Anterior cingulate cortex (tissue), 58 donors: ENCODE measurements around the gene MADCAM1.

Experiments used
- DNase-seq, 58 donors: peaks; one replicate each; lab custom pipeline; 2025; lab: John Stamatoyannopoulos, UW

The MADCAM1 gene

DNA sequence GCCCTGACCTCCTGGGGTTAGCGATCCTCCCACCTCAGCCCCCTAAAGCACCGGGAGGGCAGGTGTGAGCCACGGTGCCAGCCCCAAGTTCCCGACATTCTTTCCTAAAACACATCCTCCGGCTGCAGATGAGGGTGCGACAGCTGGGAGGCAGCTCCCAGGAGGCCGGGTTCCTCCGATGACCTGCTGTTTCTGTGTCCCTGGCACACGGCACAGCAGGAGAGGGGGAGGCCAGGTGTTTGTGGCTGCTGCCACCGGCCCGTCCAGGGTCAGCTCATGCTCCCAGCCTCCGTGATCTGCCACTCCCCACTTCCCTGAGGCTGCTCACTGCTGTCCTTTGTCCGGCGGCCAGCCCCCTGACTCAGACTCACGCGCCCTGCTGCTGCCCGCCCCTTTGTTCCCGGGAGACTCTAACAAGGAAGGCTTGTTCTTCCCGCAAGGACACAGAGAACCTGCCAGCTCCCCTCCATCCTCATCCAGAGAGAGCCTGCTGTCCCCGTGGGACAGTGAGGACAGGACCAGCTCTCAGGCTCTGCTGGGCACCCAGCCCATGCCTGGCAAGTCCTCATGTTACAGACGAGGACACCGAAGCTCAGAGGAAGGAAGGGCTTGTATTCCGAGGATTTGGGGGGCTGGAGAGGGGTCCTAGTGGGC is 10.6 kb upstream of the MADCAM1 start:
- DNase-seq = peak; percentile 15 to 98 (median 88)

DNA sequence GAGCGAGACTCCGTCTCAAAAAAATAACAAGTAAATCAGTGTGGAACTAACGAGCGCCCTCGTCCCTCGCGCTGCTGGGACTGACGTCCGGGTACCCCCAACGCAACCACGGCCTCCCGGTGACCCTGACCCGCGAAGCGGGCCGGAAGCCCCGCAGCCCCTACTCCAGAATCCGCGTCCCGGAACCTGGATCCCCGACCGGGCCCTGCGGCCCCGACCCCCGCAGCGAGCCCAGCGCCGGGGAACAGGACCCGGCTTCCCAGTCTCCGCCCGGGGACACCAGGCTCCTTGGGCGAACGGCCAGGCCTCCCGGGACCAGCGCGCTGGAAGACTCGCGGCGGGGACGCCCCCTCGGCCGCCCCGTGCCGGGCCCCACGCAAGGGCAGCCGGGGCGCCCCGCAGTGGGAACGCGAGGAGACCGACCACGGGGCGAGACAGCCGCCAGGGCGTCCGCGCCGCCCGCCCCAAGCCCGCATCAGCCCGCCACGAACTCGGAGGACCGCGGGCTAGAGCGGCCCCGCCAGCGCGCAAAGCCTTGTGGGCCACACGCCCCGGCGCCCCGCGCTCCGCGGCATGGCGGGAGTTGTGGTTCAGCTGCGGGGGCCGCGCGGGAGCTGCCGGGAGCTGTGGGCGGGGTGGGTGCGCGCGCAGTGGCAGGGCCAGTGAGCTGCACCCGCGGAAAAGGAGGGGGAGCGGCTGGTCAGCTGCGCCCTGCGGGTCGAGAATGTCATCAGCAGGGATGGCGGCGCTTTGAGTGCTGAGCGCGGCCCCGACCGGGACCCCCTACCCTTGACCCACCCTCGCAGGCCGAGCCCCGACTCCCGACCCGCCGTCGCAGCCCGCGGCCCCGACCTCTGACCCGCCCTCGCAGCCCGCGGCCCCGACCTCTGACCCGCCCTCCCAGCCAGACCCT is 7.5 kb upstream of the MADCAM1 start:
- peak; percentile 36 to 97 (median 92) for DNase-seq

DNA sequence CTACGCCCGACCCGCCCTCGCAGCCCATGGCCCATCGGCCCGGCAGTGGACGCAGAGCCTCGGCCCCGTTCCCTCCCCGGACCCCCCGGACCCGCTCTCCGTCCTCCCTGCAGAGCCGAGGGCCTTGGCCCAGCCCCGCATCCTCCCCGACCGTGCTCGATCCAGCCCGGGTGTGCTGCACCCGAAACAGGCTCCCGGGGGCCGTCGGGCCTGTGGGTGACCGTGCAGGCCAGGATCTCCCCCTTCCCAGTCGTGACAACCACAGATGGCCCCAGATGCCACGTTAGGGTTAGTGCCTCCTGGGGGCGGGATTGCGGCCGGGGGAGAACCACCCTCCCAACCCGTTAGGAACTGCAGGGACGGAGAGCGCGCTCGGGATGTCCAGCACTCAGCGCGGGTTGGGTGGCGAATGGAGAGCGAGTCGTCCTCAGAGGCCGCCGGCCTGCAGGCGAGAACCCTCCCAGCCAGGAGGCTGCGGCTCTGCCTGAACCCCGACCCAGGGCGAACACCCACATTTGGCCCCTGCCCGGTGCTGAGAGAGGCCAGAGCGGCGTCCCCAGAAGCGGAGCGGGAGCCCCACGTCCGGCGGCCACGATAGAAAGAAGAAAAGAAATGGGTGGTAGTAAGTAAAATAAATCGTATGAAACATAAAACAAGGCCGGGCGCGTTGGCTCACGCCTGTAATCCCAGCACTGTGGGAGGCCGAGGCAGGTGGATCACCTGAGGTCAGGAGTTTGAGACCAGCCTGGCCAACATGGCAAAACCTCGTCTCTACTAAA is 6.7 kb upstream of the MADCAM1 start:
- peak in 25 of 58 donors; percentile 17 to 81 (median 61) for DNase-seq

DNA sequence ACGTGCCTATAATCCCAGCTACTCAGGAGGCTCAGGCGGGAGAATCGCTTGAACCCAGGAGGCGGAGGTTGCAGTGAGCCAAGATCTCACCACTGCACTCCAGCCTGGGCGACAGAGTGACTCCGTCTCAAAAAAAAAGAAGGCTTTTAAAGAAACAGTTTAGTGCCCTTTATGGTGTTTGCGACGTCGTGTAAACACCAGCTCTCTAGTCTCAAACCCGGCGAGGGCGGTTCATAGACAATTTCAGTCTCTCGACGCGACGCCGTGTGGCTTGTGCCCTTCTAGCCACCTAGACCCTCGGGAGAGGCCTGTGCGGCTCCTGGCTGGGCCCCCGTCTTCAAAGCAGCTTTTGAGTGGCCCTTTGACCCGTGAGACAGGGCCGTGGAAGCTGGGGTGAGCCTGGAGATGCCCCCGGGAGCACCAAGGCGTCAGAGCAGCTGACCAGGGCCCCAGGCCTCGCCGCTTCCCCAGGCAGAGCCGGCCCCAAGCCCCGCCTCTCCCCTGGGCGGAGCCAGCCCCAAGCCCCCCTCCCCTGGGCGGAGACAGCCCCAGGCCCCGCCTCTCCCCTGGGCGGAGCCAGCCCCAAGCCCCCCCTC is 5.0 kb upstream of the MADCAM1 start:
- peak in 1 of 58 donors; percentile 17 for DNase-seq

DNA sequence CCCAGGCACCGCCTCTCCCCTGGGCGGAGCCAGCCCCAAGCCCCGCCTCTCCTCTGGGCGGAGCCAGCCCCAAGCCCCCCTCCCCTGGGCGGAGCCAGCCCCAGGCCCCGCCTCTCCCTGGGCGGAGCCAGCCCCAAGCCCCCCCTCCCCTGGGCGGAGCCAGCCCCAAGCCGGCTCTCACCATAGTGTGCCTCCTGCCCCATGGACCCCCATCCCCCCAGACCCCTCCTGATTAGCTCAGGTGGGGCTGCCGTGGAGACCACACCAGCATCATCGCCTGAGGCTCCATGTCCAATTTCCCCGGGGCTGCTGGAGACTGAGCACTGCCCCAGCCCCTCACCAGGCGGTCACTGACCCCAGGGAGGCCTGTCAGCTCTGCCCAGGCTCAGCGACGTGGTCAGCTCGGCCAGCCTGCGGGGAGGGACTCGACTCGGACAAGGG is 4.2 kb upstream of the MADCAM1 start:
- DNase-seq = no peak

DNA sequence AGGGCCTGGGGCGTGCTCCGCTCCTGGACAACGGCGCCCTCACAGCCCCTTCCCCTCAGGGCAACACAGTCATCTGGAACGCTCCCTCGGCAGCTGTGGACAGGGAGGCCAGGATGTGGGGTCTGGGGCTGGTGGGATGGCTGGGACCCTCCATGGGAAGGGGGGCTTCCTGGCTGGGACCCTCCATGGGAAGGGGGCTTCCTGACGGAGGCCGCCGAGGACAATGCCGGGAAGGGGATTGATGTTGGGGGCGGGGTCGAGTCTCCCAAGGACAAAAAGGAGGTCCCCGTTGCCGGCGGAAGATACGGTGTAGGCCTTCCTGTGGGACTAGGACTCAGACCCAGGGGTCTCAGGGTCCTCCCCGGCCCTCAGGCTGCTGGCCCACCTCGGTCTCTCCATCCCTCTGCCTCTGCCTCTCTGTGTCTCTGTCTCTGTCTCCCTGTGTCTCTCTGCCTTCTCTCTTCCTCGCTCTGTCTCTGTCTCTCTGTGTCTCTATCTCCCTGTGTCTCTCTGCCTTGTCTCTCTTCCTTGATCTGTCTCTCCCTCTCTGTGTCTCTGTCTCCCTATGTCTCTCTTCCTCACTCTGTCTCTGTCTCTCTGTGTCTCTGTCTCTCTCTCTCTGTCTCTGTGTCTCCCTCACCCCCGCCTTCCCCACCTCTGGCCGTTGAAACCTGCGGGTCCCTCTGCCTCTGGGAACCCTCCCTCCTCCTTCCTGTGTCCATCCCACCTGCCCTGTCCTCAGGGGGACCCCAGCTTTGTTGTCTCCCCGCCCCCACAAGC is 2.7 kb upstream of the MADCAM1 start:
- no peak for DNase-seq

DNA sequence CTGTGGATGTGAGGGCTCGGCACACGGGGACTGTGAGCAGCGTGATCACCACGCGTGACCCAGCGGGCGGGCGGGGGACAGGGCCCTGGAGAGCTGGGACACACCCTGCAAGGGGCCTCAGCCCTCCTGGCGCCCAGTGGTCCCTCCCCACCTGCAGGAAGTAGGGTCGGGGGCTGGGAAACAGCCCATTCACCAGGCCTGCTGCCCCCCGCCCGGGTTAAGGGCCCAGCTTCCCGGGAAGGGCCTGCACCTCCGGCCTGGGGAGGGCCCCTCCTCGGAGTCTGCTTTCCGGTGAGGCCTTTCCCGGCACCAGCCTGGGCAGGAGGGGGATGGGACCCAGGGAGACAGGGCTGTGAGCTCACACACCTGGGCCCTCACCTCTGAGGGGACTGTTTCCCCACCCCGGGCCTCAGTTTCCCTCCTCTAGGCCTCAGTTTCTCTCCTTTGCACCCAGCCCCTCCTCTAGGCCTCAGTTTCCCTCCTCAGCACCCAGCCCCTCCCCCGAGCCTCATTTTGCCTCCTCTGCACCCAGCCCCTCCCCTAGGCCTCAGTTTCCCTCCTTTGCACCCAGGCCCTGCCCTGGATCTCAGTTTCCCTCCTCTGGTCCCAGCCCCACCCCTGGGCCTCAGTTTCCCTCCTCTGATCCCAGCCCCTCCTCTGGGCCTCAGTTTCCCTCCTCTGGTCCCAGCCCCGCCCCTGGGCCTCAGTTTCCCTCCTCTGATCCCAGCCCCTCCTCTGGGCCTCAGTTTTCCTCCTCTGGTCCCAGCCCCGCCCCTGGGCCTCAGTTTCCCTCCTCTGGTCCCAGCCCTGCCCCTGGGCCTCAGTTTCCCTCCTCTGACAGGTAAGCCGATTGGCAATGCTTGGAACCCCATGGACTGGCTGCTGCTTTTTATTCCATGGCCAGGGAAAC is 1.9 kb upstream of the MADCAM1 start:
- no peak for DNase-seq

DNA sequence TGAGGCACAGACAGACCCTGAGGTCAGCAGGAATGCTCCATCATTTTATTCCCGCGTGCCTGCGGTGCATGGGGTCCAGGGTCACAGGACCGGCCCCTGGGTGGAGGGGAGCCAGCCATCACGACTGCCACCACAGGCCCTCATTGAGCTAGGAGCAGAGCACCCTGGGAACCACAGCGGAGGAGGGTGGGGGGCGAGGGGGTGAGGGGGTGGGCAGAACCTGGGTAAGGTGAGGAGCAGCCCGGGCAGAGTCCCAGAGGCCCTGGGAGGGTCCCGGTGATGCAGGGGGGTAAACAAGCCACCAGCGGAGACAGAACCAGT is 1.2 kb upstream of the MADCAM1 start:
- DNase-seq = no peak

DNA sequence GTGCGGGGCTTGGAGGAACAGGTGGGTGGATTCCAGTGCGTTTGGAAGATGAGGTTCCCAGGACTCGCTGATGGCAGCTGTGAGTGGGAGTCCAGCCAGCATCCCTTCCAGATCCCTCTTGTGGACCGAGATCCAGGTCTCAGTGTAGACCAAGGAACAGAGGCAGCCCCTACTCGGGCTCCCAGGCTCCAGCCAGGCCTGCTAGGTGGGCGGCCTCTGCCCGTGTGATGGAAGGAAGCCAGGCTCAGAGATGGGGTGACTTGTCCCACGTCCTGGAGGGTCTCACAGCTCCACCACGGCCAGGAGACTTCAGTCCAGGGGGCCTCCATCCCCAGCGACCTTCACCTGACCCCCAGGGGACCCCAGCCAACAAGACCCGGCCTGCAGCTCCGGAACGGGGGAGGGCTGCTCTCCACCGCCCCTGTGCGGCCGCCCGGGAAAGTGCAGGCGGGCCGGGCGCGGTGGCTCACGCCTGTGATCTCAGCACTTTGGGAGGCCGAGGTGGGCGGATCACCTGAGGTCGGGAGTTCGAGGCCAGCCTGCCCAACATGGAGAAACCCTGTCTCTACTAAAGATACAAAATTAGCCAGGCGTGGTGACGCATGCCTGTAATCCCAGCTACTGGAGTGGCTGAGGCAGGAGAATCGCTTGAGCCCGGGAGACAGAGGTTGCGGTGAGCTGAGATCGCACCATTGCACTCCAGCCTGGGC is 729 bp upstream of the MADCAM1 start:
- peak in 26 of 58 donors; percentile 9 to 81 (median 44) for DNase-seq

DNA sequence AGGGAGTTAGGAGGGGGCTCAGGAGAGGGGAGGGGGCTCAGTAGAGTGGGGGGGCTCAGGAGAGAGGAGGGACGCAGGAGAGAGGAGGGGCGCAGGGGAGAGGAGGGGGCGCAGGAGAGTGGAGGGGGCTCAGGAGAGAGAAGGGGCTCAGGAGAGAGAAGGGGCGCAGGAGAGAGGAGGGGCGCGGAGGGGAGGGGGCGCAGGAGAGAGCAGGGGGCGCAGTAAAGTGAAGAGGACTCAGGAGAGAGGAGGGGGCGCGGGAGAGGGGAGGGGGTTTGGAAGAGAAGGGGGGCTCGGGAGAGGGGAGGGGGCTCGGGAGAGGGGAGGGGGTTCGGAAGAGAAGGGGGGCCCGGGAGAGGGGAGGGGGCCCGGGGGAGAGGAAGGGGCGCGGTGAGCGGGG is 700 bp downstream of the MADCAM1 start:
- DNase-seq = no peak

DNA sequence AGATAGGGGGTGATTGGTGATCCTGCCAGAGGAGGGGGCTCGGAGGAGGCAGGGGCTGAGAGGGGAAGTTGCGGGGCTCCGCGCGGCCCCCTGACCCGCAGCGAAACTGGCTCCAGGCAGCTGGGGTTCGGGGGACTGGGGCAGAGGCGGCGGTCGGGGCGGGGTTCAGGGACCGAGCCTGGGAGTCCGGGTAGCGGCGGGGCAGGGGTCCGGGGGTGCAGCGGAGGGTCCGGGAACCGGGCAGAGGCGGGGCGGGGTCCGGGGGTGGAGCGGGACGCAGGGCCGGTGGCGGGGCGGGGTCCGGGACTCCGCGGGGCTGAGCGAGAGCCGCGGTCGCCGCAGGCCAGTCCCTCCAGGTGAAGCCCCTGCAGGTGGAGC is 1.2 kb downstream of the MADCAM1 start:
- peak in 1 of 58 donors; percentile 49 for DNase-seq

DNA sequence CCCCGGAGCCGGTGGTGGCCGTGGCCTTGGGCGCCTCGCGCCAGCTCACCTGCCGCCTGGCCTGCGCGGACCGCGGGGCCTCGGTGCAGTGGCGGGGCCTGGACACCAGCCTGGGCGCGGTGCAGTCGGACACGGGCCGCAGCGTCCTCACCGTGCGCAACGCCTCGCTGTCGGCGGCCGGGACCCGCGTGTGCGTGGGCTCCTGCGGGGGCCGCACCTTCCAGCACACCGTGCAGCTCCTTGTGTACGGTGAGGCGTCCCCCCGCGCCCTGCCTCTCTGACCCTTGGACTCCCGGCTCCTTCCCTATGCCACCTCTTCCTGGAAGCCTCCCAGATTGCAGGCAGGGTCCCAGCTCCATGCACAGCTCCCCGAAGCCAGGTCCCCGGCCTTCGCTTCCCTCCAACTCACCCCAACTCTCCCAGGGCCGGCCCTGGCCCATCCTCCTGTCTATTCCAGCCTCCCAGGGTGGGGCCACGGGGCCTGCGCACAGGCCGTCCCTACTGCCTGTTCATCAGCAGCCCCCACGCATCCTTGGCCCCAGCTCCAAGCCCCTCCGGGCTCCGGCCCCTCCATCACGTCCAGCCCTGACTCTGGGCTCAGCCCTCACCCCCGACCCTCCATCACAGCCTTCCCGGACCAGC is 1.7 kb downstream of the MADCAM1 start:
- DNase-seq = no peak

DNA sequence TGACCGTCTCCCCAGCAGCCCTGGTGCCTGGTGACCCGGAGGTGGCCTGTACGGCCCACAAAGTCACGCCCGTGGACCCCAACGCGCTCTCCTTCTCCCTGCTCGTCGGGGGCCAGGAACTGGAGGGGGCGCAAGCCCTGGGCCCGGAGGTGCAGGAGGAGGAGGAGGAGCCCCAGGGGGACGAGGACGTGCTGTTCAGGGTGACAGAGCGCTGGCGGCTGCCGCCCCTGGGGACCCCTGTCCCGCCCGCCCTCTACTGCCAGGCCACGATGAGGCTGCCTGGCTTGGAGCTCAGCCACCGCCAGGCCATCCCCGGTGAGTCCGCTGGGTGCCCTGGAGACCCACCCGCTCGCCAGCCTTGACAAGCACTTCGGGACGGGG is 2.2 kb downstream of the MADCAM1 start:
- DNase-seq = no peak

DNA sequence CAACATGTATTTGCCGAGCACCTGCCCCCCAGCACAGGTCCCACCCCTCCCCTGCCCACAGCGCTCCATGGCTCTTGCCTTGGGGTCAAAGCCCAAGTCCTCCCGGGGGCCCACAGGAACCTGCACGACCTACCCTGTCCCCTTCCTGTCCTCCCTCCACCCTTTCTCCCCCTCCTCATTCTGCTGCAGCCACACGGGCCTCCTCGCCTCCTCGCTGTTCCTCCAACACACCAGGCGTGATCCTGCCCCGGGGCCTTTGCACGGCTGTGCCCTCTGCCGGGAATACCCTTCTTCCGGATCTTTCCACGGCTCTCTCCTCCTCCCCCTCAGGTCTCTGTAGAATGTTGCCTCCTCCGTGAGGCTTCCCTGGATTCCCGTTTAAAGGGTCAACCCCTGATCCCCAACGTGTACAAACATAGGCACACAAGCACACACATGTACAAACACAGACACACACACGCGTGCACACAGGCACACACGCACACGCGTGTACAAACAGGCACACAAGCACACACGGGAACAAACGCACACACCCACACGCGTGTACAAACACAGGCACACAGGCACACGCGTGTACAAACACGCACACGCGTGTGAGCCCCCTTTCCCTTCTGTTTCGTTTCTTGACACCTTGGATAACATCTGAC is 2.8 kb downstream of the MADCAM1 start:
- no peak for DNase-seq

DNA sequence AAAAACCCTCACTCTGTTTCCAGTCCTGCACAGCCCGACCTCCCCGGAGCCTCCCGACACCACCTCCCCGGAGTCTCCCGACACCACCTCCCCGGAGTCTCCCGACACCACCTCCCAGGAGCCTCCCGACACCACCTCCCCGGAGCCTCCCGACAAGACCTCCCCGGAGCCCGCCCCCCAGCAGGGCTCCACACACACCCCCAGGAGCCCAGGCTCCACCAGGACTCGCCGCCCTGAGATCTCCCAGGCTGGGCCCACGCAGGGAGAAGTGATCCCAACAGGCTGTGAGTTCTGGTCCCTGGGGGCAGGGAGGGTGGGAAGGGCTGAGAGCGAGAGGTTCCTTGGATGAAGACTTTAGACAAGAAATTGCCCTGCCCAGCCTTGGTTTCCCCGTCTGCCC is 5.4 kb downstream of the MADCAM1 start:
- no peak for DNase-seq

DNA sequence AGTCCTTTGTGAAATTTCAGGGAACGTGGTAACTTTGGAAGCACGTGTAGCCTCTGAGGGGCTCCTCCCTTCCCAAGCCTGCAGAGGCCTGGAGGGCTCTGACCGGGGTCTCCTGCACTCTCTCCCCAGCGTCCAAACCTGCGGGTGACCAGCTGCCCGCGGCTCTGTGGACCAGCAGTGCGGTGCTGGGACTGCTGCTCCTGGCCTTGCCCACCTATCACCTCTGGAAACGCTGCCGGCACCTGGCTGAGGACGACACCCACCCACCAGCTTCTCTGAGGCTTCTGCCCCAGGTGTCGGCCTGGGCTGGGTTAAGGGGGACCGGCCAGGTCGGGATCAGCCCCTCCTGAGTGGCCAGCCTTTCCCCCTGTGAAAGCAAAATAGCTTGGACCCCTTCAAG is 8.3 kb downstream of the MADCAM1 start:
- no peak for DNase-seq
